GM19193 (cell line): ENCODE data around the gene SIK3.

Experiments
- POLR2A ChIP-seq: IDR thresholded peaks from 4 replicates; pipeline ENCODE4 v1.6.1; 2011; ENCODE audit not compliant: insufficient read depth, insufficient read length; ENCODE audit errors: extremely low read depth

The SIK3 gene

GRCh38 chr11:117062498-117062897 is 35.7 kb downstream of the SIK3 start:
- TF ChIP-seq POLR2A: no peak

- no peak for TF ChIP-seq POLR2A
Measured at GRCh38 chr11:117061256-117061655, 37.0 kb downstream of the SIK3 start.

- no peak for TF ChIP-seq POLR2A
Measured at GRCh38 chr11:117059611-117060148, 38.5 kb downstream of the SIK3 start.

GRCh38 chr11:117058761-117059261 is 39.4 kb downstream of the SIK3 start:
- TF ChIP-seq POLR2A: no peak

GRCh38 chr11:117057727-117058126 is 40.5 kb downstream of the SIK3 start:
- no peak for TF ChIP-seq POLR2A

GRCh38 chr11:117057317-117057716 is 40.9 kb downstream of the SIK3 start:
- TF ChIP-seq POLR2A: no peak

GRCh38 chr11:117055469-117055868 is 42.8 kb downstream of the SIK3 start:
- TF ChIP-seq POLR2A: no peak

GRCh38 chr11:117054382-117054781 is 43.8 kb downstream of the SIK3 start:
- no peak for TF ChIP-seq POLR2A

GRCh38 chr11:117052196-117053149 is 45.8 kb downstream of the SIK3 start:
- no peak for TF ChIP-seq POLR2A

GRCh38 chr11:117045956-117046355 is 52.3 kb downstream of the SIK3 start:
- no peak for TF ChIP-seq POLR2A

GRCh38 chr11:117045196-117045595 is 53.0 kb downstream of the SIK3 start:
- TF ChIP-seq POLR2A: no peak

GRCh38 chr11:117044287-117045035 is 53.8 kb downstream of the SIK3 start:
- TF ChIP-seq POLR2A: no peak

GRCh38 chr11:117042689-117043088 is 55.5 kb downstream of the SIK3 start:
- TF ChIP-seq POLR2A: no peak

- TF ChIP-seq POLR2A: no peak
Measured at GRCh38 chr11:117039900-117040299, 58.3 kb downstream of the SIK3 start.

GRCh38 chr11:117039270-117039669 is 59.0 kb downstream of the SIK3 start:
- TF ChIP-seq POLR2A: no peak
